ENCODE measurements around the gene TLR8. TPM values are rescaled to one million over a fixed set of nuclear protein-coding genes. Genes with fewer than 3 reads are reported as not detected.

TLR8 gene
- total and polyA plus RNA-seq, 2 of the 4 experiments (the other 2 are of a cell fraction), result not detected

DNA sequence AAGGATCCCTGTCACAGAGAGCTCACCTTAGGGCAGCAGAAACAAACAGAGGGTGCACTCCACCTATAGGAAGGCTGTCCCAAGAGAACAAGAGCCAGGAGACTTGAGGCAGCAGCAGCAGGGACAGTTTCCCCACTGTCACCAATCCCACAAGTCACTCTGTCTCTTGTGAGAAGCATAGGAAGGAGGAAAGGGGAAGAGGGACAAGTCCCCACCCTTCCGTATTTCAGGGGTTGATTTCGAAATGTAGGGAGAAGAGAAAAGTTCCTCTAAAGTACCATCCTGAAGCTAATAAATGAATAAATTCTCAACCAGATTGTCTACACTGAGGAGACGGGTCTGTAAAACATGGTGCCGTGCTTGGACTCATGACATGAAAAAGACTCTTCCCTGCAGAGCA, 9.5 kb upstream of the TLR8 start:
- Histone ChIP-seq H3K4ac (ENCODE audit: low read depth, low read length) (no peak overlapping the region), H3K79me1 (ENCODE audit: low read depth in 1 of 2, low read length in 2 of 2) (no peaks in the 10 kb centered on the region), H4K91ac (ENCODE audit: insufficient read depth, low read depth, low read length) (no peak overlapping the region), H2AK5ac (ENCODE audit: low read depth, low read length) (no peak overlapping the region), H2AK9ac (replicated peaks; ENCODE audit: low read depth, low read length, poor library complexity) (no peak overlapping the region), H3K9ac (ENCODE audit: low read depth, low read length) (no peak overlapping the region), H3K27me3 (ENCODE audit: control insufficient read depth, insufficient read depth, low read length) (no peaks in the 10 kb centered on the region), H2BK120ac (ENCODE audit: low read depth, low read length) (no peak overlapping the region), H3K9me1 (ENCODE audit: insufficient read depth, low read length) (no peaks in the 10 kb centered on the region), H3K14ac (replicated peaks; ENCODE audit: low read depth, low read length) (no peak overlapping the region), H2BK5ac (ENCODE audit: low read depth, low read length, poor library complexity, severe bottlenecking) (no peak overlapping the region), H2BK15ac (ENCODE audit: low read depth, low read length) (no peak overlapping the region), H2BK20ac (ENCODE audit: low read depth, low read length) (no peak overlapping the region), H3K9me3 (ENCODE audit: control insufficient read depth, insufficient read depth, low read length) (no peaks in the 10 kb centered on the region), H4K8ac (ENCODE audit: low read depth in 2 of 2, low read length in 2 of 2) (no peak overlapping the region), H3K56ac (ENCODE audit: extremely low read depth, insufficient read depth, low read length) (no peak overlapping the region), H4K20me1 (ENCODE audit: insufficient read depth, low read length) (no peaks in the 10 kb centered on the region), H3K18ac (ENCODE audit: low read depth, low read length) (no peak overlapping the region), H3K27ac (ENCODE audit: insufficient read depth, low read length) (no peak overlapping the region), H3K36me3 (ENCODE audit: control insufficient read depth, insufficient read depth, low read length) (no peaks in the 10 kb centered on the region), H2AFZ (replicated peaks; ENCODE audit: low read length, poor library complexity) (no peak overlapping the region), H3K4me2 (ENCODE audit: low read depth, low read length) (no peak overlapping the region), H3K23ac (ENCODE audit: low read depth, low read length) (no peak overlapping the region), H4K5ac (ENCODE audit: low read depth, low read length) (no peak overlapping the region), H3K4me3 (ENCODE audit: insufficient read depth, low read depth, low read length) (no peak overlapping the region), H3K4me1 (ENCODE audit: control insufficient read depth, insufficient read depth, low read length) (no peaks in the 10 kb centered on the region)
- DNase-seq, result no peak
- no peak for TF ChIP-seq MAFK (IDR thresholded peaks at IDR 0.05; ENCODE audit: low read depth, low read length)
- dilution Hi-C loops (cut with HindIII; ENCODE audit: low sequenced_read_pairs, unreplicated experiment), result no loop called here
- in situ Hi-C loops (cut with MboI; ENCODE audit: low sequenced_read_pairs), result no loop called here
- no TSS peak for BruUV-seq (replicated peaks)
- ATAC-seq (ENCODE audit: low read depth), result no peak
- POLR2A ChIA-PET (ENCODE audit: unreplicated experiment), result no interaction called here
- CTCF ChIA-PET, result interaction anchor here (0.6 to 0.9 kb wide), 2 partner anchors 82 to 1123 kb away, joined by 3 read pairs; no protein-coding TSS in a partner anchor
- WGBS, 2 experiments (ENCODE audit: extremely low coverage in 2 of 2, insufficient read length in 1 of 2), result no CpG with 5 or more reads among the region's 4 CpGs
- intact Hi-C loops (cut with micrococcal nuclease), result no loop called here

Data from IMR-90 (cell line).